ENCODE measurements around the gene PRKG1.
"Not testable (repeated sequence)": the region's sequence is repeated elsewhere in the genome, so short reads cannot be mapped to it uniquely, and the experiment has no call there.

The PRKG1 gene

DNA sequence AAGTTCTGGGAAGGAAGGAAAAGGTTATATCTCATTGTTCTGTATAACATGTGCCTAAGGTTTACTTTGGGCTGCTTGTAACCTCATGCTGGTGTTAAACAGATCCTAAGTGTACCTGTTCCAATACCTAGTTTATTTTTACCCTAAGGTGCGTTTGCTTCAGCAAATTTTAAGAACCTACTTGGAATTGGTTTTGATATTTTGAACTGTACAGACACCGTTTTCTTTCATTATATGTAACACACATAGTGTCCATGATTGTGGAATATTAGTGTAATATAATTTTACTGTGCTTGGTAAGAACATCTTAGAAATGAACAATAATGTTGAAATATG lies 954.2 kb downstream of the PRKG1 start:
- no peak overlapping the region for H3K27ac ChIP-seq
- TF ChIP-seq, protein P1, sequence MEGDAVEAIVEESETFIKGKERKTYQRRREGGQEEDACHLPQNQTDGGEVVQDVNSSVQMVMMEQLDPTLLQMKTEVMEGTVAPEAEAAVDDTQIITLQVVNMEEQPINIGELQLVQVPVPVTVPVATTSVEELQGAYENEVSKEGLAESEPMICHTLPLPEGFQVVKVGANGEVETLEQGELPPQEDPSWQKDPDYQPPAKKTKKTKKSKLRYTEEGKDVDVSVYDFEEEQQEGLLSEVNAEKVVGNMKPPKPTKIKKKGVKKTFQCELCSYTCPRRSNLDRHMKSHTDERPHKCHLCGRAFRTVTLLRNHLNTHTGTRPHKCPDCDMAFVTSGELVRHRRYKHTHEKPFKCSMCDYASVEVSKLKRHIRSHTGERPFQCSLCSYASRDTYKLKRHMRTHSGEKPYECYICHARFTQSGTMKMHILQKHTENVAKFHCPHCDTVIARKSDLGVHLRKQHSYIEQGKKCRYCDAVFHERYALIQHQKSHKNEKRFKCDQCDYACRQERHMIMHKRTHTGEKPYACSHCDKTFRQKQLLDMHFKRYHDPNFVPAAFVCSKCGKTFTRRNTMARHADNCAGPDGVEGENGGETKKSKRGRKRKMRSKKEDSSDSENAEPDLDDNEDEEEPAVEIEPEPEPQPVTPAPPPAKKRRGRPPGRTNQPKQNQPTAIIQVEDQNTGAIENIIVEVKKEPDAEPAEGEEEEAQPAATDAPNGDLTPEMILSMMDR (IDR thresholded peaks at IDR 0.05): no peak
- no peak for TF ChIP-seq ZFX (IDR thresholded peaks at IDR 0.05; ENCODE audit: borderline replicate concordance)

DNA sequence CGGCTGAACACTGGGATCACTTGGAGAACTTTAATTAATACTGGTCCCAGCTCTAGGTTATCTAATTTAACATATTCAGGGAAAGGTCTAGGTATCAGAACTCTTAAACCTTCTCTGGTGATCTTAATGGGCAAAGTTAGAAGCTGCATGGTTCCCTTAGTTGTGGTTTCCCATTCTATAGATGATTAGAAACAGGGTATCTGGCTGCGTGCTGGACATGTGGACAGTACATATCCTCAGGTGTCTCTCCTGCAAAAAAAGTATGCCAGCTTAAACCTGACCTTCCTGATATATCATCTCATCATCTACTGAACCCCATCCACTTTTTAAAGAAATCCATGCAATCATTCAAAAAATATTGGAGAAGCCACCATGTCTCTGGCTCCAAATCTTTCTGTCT lies 955.3 kb downstream of the PRKG1 start:
- H3K27ac ChIP-seq: no peak overlapping the region
- TF ChIP-seq ZFX (IDR thresholded peaks at IDR 0.05; ENCODE audit: borderline replicate concordance): no peak
- TF ChIP-seq, protein P1 (IDR thresholded peaks at IDR 0.05): no peak

DNA sequence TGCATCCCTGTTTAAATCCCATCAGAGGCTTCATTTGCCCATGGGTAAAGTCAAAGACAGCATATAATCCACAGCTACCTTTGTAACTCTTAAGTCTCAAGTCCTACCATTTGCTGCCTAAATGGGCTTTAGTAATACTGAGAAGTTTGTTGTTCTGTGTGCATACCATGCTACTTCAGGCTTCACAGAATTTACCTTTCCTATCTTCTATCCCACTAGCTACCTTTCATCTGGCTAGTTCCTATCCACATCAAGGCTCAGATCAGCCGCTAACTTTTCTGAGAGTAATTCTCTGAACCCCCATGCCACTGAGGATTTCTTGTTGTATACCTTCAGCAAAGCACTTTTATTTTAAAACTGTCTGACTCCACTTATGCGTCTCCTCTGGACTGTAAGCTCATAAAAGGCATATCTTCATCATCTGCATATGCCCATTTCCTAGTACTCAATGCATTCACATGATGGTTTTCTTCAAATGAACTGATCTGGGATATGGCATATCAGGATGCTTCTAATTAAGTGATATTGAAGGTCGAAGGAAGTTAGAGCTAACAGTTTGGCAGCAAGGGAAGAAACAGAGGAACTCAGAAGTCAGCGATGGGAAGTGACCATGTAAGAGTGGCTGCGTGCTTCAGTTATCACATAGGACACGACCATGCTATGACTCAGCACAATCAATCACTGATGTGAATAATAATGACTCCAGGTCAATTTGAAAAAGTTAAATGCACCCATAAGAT lies 955.9 kb downstream of the PRKG1 start:
- H3K27ac ChIP-seq: no peak overlapping the region
- TF ChIP-seq, protein P1 (IDR thresholded peaks at IDR 0.05): no peak
- no peak for TF ChIP-seq ZFX (IDR thresholded peaks at IDR 0.05; ENCODE audit: borderline replicate concordance)

DNA sequence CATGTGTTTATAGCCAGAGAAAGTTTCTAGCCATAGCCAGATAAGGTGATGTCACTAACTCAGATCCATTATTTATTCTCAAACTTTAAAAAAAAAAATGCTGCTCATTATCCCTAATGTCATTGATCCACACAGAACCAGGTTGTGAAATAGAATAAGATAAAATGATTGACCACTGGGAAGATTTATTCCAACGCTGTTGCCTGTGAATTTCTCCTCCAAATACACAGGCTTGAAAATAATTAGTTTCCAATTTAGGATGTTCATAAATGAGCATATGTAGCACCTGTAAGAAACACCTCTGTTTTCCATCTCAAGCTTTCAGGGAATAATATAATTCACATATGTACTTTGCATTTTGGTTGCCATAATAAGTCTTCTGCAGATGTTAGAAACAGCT lies 956.7 kb downstream of the PRKG1 start:
- H3K27ac ChIP-seq: no peak overlapping the region
- TF ChIP-seq ZFX (IDR thresholded peaks at IDR 0.05; ENCODE audit: borderline replicate concordance): no peak
- TF ChIP-seq, protein P1 (IDR thresholded peaks at IDR 0.05): no peak

DNA sequence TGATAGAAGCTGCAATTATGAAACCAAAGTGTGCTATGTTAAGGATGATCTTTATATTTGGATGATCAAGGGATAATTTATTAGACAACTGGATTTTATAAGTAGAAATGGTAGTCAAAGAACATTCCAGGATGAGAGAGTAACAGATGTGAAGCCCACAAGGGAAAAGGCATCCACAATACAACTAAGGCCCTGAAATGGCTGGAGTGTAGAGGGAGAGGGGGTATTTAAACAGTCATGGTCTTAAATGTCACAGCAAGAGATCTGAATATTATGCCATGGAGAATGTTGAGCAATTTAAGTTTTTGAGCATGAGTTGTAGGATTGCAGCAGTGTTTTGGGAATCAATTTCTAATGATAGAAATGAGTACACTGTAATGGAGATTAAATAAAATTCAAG lies 957.5 kb downstream of the PRKG1 start:
- TF ChIP-seq, protein P1 (IDR thresholded peaks at IDR 0.05): no peak
- no peak for TF ChIP-seq ZFX (IDR thresholded peaks at IDR 0.05; ENCODE audit: borderline replicate concordance)
- H3K27ac ChIP-seq: no peak overlapping the region

DNA sequence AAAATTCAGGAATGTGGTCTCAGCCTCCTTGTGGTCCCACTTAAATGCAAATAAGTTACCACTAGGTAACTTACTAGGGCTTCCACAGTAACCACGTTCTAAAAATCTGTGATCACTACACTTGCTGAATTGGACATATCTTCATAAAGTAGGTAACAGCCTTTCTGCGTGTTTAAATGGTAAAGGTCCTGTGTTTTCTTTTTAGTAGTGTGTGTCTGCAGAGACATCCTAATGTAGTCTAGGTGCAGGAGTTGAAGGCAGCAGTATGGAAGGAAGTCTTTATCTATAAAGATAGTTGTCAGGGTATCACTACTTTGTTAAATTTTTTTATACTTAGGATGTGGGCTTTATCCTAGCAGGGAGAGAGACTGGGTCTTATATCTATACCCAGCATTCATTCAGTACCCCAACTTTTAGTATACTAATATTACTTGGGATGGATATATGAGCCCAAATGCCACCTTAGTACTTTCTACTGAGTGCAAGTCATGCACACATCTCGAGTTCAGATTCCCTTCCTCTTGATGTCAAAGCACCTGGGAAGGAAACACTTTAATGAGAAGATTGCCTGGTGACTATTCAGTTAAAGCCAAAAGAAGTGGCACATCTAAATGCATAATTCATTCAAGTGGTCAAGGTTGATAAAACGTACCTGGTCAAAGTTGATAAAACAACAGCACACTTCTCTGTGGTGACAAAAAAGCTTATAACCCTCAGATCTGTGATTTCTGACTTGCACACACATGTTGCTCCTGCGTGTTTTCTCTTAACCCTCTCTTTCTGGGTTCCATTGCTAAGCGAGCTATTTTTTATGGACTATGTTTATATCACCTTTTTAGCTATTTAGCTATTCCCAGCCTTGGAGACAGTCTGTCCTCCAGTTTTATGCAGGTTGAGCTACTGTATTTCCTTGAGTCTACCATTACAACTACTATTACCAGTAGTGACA lies 958.7 kb downstream of the PRKG1 start:
- TF ChIP-seq, protein P1 (IDR thresholded peaks at IDR 0.05): no peak
- TF ChIP-seq ZFX (IDR thresholded peaks at IDR 0.05; ENCODE audit: borderline replicate concordance): no peak
- H3K27ac ChIP-seq: no peak overlapping the region

DNA sequence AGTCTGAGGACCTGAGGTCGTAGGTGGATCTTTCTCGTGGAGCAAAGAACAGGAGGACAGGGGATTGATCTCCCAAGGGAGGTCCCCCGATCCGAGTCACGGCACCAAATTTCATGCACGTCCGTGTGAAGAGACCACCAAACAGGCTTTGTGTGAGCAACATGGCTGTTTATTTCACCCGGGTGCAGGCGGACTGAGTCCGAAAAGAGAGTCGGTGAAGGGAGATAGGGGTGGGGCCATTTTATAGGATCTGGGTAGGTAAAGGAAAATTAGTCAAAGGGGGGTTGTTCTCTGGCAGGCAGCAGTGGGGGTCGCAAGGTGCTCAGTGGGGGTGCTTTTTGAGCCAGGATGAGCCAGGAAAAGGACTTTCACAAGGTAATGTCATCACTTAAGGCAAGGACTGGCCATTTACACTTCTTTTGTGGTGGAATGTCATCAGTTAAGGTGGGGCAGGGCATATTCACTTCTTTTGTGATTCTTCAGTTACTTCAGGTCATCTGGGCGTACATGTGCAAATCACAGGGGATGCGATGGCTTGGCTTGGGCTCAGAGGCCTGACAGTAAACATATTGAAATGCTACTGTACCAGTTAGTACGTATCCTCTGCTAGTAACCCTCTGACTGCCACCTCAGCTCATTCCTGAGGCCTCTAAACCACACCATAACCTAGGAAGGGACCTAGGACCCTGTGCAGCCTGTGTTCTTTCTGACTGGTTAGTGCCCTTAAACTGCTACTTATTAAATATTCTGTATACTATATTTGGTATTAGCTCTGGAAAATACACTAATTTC lies 964.9 kb downstream of the PRKG1 start:
- H3K27ac ChIP-seq: not testable (repeated sequence)
